Endothelial cell of umbilical vein (primary cell): ENCODE measurements around the gene AP2B1. TPM values are rescaled to one million over a fixed set of nuclear protein-coding genes. Genes with fewer than 3 reads are reported as not detected.

Experiments
- BruUV-seq: library from RNA; stranded (reverse); fragments of 400-500 nt; replicated peaks from 2 replicates; lab custom pipeline; 2021; lab: Mats Ljungman, UMichigan
- CTCF ChIA-PET: fragments of 300-600, 350-600 bp; sonication (Branson Sonifier 250); formaldehyde crosslinking; loops from one replicate; lab custom pipeline; 2021; ENCODE audit warnings: antibody characterized with exemption, inconsistent platforms; lab: Charles Lee
- POLR2A ChIA-PET: fragments of 300-600, 350-600 bp; sonication (Branson Sonifier 250); formaldehyde crosslinking; loops from one replicate; lab custom pipeline; 2021; ENCODE audit warnings: antibody characterized with exemption, inconsistent platforms; lab: Charles Lee
- DNase-seq: peaks from one replicate; pipeline ENCODE4 v3.0.0-alpha.2; 2011; ENCODE audit warnings: low read depth, low spot score
- FAIRE-seq: peaks from 2 replicates; lab custom pipeline; 2011; peaks lifted over from hg19 to GRCh38; lab: Jason Lieb, UNC
- H2AFZ ChIP-seq: 2 replicates; pipeline ENCODE4 v1.6.0; 2012; ENCODE audit warnings: low read depth, low read length, control low read depth, inconsistent platforms
- H3K27ac ChIP-seq: 2 replicates; pipeline ENCODE4 v1.5.1; 2011; ENCODE audit warnings: low read depth, mild to moderate bottlenecking, control low read depth, low read length, moderate library complexity; ENCODE audit not compliant: insufficient read depth
- H3K27me3 ChIP-seq, 2 experiments: 2 replicates each; pipeline versions ENCODE4 v1.6.0 to v1.6.1; 2011; ENCODE audit warnings: low read length in 2 of 2, mixed read lengths in 1 of 2; ENCODE audit not compliant: control insufficient read depth in 2 of 2, insufficient read depth in 2 of 2
- H3K36me3 ChIP-seq, 2 experiments: 2 replicates in 1 of 2; 3 replicates in 1 of 2; pipeline ENCODE4 v1.5.1; 2011; ENCODE audit warnings: low read length in 2 of 2, mild to moderate bottlenecking in 1 of 2, moderate library complexity in 1 of 2; ENCODE audit not compliant: control insufficient read depth in 2 of 2, insufficient read depth in 2 of 2; ENCODE audit errors: extremely low read depth in 1 of 2
- H3K4me1 ChIP-seq: 3 replicates; pipeline ENCODE4 v1.5.1; 2011; ENCODE audit warnings: mild to moderate bottlenecking, low read length; ENCODE audit not compliant: control insufficient read depth, insufficient read depth; ENCODE audit errors: extremely low read depth
- H3K4me2 ChIP-seq: 2 replicates; pipeline ENCODE4 v1.6.1; 2011; ENCODE audit warnings: low read length, control low read depth, mixed read lengths; ENCODE audit not compliant: insufficient read depth
- H3K4me3 ChIP-seq, 3 experiments: fragments of 200-600 bp in 1 of 3; sonication (generic), shearing (Covaris generic) in 1 of 3; replicated peaks in 1 of 3; 2 replicates each; pipeline ENCODE4 v1.5.1; 2011 to 2016; ENCODE audit warnings: control low read depth in 3 of 3, low read length in 3 of 3, mild to moderate bottlenecking in 2 of 3, inconsistent platforms in 1 of 3, low read depth in 1 of 3, moderate library complexity in 1 of 3; ENCODE audit not compliant: insufficient read depth in 1 of 3
- H3K79me2 ChIP-seq: 2 replicates; pipeline ENCODE4 v1.6.0; 2012; ENCODE audit warnings: low read length, inconsistent platforms; ENCODE audit not compliant: control insufficient read depth, insufficient read depth
- H3K9ac ChIP-seq: replicated peaks from 2 replicates; pipeline ENCODE3; 2011; ENCODE audit warnings: low read length, control low read depth; ENCODE audit not compliant: insufficient read depth; ENCODE audit errors: extremely low read depth
- H3K9me1 ChIP-seq: replicated peaks from 3 replicates; pipeline ENCODE4 v1.6.0; 2011; ENCODE audit warnings: mild to moderate bottlenecking, low read length; ENCODE audit not compliant: control insufficient read depth, insufficient read depth; ENCODE audit errors: extremely low read depth
- H3K9me3 ChIP-seq: replicated peaks from 2 replicates; pipeline ENCODE4 v1.5.1; 2012; ENCODE audit warnings: low read length, inconsistent platforms; ENCODE audit not compliant: control insufficient read depth, insufficient read depth
- H4K20me1 ChIP-seq: replicated peaks from 2 replicates; pipeline ENCODE3; 2011; ENCODE audit warnings: mild to moderate bottlenecking, low read length; ENCODE audit not compliant: control insufficient read depth, insufficient read depth; ENCODE audit errors: extremely low read depth
- EZH2 ChIP-seq: IDR thresholded peaks from 2 replicates; pipeline ENCODE4 v1.6.1; 2012; ENCODE audit warnings: borderline replicate concordance, low read depth, mild to moderate bottlenecking, moderate library complexity, low read length, inconsistent platforms; ENCODE audit not compliant: severe bottlenecking
- FOS ChIP-seq: IDR thresholded peaks from 2 replicates; pipeline ENCODE4 v1.6.1; 2011; ENCODE audit warnings: mild to moderate bottlenecking, low read length, moderate library complexity, borderline replicate concordance; ENCODE audit not compliant: insufficient read depth
- GATA2 ChIP-seq: IDR thresholded peaks from 2 replicates; pipeline ENCODE4 v1.7.0; 2011; ENCODE audit warnings: low read depth, mild to moderate bottlenecking, moderate library complexity, mixed read lengths, low read length; ENCODE audit not compliant: insufficient read length, insufficient read depth
- JUN ChIP-seq: IDR thresholded peaks from 2 replicates; pipeline ENCODE4 v1.6.1; 2011; ENCODE audit warnings: borderline replicate concordance, low read depth; ENCODE audit not compliant: insufficient read length, insufficient read depth
- MYC ChIP-seq: IDR thresholded peaks from one replicate; pipeline ENCODE4 v1.6.1; 2011; ENCODE audit warnings: mild to moderate bottlenecking, low read depth, low read length
- POLR2A ChIP-seq: IDR thresholded peaks from 2 replicates; pipeline ENCODE4 v1.6.1; 2012; ENCODE audit warnings: low read depth, mild to moderate bottlenecking, control low read depth, low read length
- POLR2AphosphoS5 ChIP-seq: IDR thresholded peaks from 2 replicates; pipeline ENCODE4 v1.6.1; 2012; ENCODE audit warnings: low read depth, mild to moderate bottlenecking, control low read depth, low read length, moderate library complexity; ENCODE audit not compliant: insufficient read depth
- dilution Hi-C: fragments of 300-500 bp; cut with MboI; formaldehyde crosslinking; loops from one replicate; pipeline ENCODE4 v1.15.0; 2019; ENCODE audit warnings: low sequenced_read_pairs; ENCODE audit not compliant: extremely low pct_ligation_motif_present
- intact Hi-C: fragments of 100-400 bp; cut with micrococcal nuclease; formaldehyde crosslinking; loops from one replicate; pipeline ENCODE4 v1.10.0; 2022
- polyA plus RNA-seq, 4 experiments: library from polyadenylated mRNA; depleted of rRNA in 3 of 4; stranded (reverse) in 3 of 4; unstranded in 1 of 4; fragments of >200 nt; gene quantifications; 2 replicates each; pipeline versions ENCODE4 v1.2.1 to v1.2.3, GENCODE V29; 2011 to 2012; ENCODE audit warnings: missing spikeins in 1 of 4
- total RNA-seq: library from RNA; stranded (reverse); gene quantifications from 2 replicates; pipeline ENCODE4 v1.2.3, GENCODE V29; 2021
- TF ChIP-seq, protein P1 (sequence below): IDR thresholded peaks from 2 replicates; pipeline ENCODE4 v1.6.1; 2011; ENCODE audit not compliant: insufficient read depth, insufficient read length
- TF ChIP-seq, protein P2 (sequence below), 2 donors: IDR thresholded peaks; 1 replicate in 1 of 2; 2 replicates in 1 of 2; pipeline ENCODE4 v1.5.1; 2011; ENCODE audit warnings: low read length in 2 of 2, mild to moderate bottlenecking in 2 of 2, moderate library complexity in 2 of 2, control low read depth in 1 of 2, inconsistent platforms in 1 of 2, low read depth in 1 of 2; ENCODE audit not compliant: insufficient read depth in 1 of 2; ENCODE audit errors: extremely low read depth in 1 of 2

AP2B1 gene
- total and polyA plus RNA-seq, 2 donors (not counting 3 experiments of a cell fraction or from before 2014, with no cell fraction given) = 106 to 198 TPM

DNA sequence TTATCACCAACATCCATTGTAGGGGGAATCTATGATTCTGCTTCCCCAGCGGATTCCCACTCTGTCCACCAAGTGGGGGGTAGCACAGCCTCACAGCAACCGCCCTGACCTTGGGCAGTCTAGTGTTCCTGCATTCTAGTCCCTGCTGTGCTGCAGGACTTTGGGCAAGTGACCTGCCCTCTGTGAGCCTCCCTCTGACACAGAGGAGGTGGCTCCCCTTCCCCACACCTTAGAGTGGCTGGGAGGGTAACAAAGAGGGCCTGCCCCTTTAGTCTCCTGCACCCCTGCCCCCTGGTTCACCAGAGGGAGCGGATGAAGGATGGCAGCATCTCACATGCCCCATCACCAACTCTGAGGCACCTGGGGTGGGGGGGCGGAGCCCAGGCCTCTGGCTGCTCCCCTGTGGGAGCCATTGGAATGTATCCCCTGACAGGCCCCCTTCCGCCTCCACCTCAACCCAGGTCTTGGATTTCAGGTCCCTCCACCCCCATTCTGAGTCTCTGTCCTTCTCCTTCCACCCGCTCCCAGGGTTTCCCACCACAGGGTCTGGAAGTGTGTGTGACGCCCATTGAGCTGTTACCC lies 155.9 kb downstream of the AP2B1 start:
- CTCF ChIA-PET = interaction anchor here (0.9 to 1.5 kb wide), 2 partner anchors 21 to 130 kb away, joined by 4 to 10 read pairs; no protein-coding TSS in a partner anchor
- Histone ChIP-seq H3K36me3 (no peaks in the 10 kb centered on the region), H3K4me2 (no peak overlapping the region), H3K79me2 (no peaks in the 10 kb centered on the region), H3K27ac (no peak overlapping the region), H3K4me3 (no peak overlapping the region), H2AFZ (no peak overlapping the region), H3K9me1 (no peaks in the 10 kb centered on the region), H3K4me1 (no peaks in the 10 kb centered on the region), H3K9ac (no peak overlapping the region), H3K9me3 (no peaks in the 10 kb centered on the region), H4K20me1 (no peaks in the 10 kb centered on the region), H3K27me3 (peaks cover 31 to 37% of the 10 kb centered on the region in 2 experiments)
- dilution Hi-C loops (loop anchor here (25.0 kb wide), 1 partner anchor 131 kb away; no protein-coding TSS in a partner anchor), intact Hi-C loops (no loop called here)
- POLR2A ChIA-PET = no interaction called here
- BruUV-seq = no TSS peak
- TF ChIP-seq, protein P1, sequence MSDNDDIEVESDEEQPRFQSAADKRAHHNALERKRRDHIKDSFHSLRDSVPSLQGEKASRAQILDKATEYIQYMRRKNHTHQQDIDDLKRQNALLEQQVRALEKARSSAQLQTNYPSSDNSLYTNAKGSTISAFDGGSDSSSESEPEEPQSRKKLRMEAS = no peak
- TF ChIP-seq JUN = no peak
- TF ChIP-seq MYC = no peak
- no peak for TF ChIP-seq POLR2A
- no peak for TF ChIP-seq POLR2AphosphoS5
- no peak for TF ChIP-seq GATA2
- TF ChIP-seq EZH2 = no peak
- TF ChIP-seq, protein P2, sequence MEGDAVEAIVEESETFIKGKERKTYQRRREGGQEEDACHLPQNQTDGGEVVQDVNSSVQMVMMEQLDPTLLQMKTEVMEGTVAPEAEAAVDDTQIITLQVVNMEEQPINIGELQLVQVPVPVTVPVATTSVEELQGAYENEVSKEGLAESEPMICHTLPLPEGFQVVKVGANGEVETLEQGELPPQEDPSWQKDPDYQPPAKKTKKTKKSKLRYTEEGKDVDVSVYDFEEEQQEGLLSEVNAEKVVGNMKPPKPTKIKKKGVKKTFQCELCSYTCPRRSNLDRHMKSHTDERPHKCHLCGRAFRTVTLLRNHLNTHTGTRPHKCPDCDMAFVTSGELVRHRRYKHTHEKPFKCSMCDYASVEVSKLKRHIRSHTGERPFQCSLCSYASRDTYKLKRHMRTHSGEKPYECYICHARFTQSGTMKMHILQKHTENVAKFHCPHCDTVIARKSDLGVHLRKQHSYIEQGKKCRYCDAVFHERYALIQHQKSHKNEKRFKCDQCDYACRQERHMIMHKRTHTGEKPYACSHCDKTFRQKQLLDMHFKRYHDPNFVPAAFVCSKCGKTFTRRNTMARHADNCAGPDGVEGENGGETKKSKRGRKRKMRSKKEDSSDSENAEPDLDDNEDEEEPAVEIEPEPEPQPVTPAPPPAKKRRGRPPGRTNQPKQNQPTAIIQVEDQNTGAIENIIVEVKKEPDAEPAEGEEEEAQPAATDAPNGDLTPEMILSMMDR (IDR thresholded peaks at IDR 0.05; ENCODE audit: extremely low read depth in 1 of 2, insufficient read depth in 1 of 2, low read depth in 1 of 2, low read length in 2 of 2) = no peak
- TF ChIP-seq FOS = no peak
- DNase-seq (no peak), FAIRE-seq (no peak)
